GM19397 (cell line): ENCODE results near the gene GTF2F2.
"Not testable (repeated sequence)": the region's sequence is repeated elsewhere in the genome, so short reads cannot be mapped to it uniquely, and the experiment has no call there.

Experiments
- ATAC-seq: cut with Tn5 transposase; IDR thresholded peaks from one replicate; pipeline ENCODE4 v1.9.1; 2021; ENCODE audit warnings: mild to moderate bottlenecking, moderate library complexity; ENCODE audit not compliant: unreplicated experiment

The GTF2F2 gene

GRCh38 chr13:45178349-45179162 is 58.2 kb downstream of the GTF2F2 start:
- no peak for ATAC-seq

GRCh38 chr13:45179428-45179827 is 59.1 kb downstream of the GTF2F2 start:
- no peak for ATAC-seq

- ATAC-seq = no peak
These were observed 60.0 kb downstream of the GTF2F2 start for GRCh38 chr13:45180303-45180702.

- no peak for ATAC-seq
These were observed 60.6 kb downstream of the GTF2F2 start for GRCh38 chr13:45180713-45181601.

- no peak for ATAC-seq
These were observed 64.4 kb downstream of the GTF2F2 start for GRCh38 chr13:45184693-45185092.

GRCh38 chr13:45185286-45185685 is 65.0 kb downstream of the GTF2F2 start:
- ATAC-seq = no peak

- not testable (repeated sequence) for ATAC-seq
These were observed 68.8 kb downstream of the GTF2F2 start for GRCh38 chr13:45189077-45189476.

- not testable (repeated sequence) for ATAC-seq
These were observed 69.2 kb downstream of the GTF2F2 start for GRCh38 chr13:45189511-45189910.

GRCh38 chr13:45191874-45192273 is 71.6 kb downstream of the GTF2F2 start:
- ATAC-seq = no peak

- ATAC-seq = no peak
These were observed 74.0 kb downstream of the GTF2F2 start for GRCh38 chr13:45194081-45194939.

GRCh38 chr13:45195421-45195820 is 75.1 kb downstream of the GTF2F2 start:
- no peak for ATAC-seq

- no peak for ATAC-seq
These were observed 75.8 kb downstream of the GTF2F2 start for GRCh38 chr13:45196096-45196495.

- no peak for ATAC-seq
These were observed 76.3 kb downstream of the GTF2F2 start for GRCh38 chr13:45196622-45197021.

GRCh38 chr13:45198041-45198440 is 77.7 kb downstream of the GTF2F2 start:
- ATAC-seq = no peak

GRCh38 chr13:45198924-45199323 is 78.6 kb downstream of the GTF2F2 start:
- no peak for ATAC-seq

- ATAC-seq = no peak
These were observed 79.4 kb downstream of the GTF2F2 start for GRCh38 chr13:45199711-45200110.

- ATAC-seq = no peak
These were observed 80.5 kb downstream of the GTF2F2 start, which contains the start of gene KCTD4 for GRCh38 chr13:45200701-45201232. Gene KCTD4, minus strand, starts transcription at chr13:45201045. Its CDS starts 6,478 bp downstream, at chr13:45194567.

- ATAC-seq = no peak
These were observed 84.8 kb downstream of the GTF2F2 start for GRCh38 chr13:45205124-45205523.

- no peak for ATAC-seq
These were observed 86.0 kb downstream of the GTF2F2 start for GRCh38 chr13:45206340-45206739.

- no peak for ATAC-seq
These were observed 87.0 kb downstream of the GTF2F2 start for GRCh38 chr13:45207319-45207718.

- ATAC-seq = no peak
These were observed 87.8 kb downstream of the GTF2F2 start for GRCh38 chr13:45208132-45208531.
